Nephron (organoid): ENCODE measurements around the gene CEP19.

ENCODE experiments used
- H3K27ac Mint-ChIP-seq, 3 experiments: 2 replicates each; pipeline ENCODE4 v1.8.0; 2020; ENCODE audit warnings: mixed read lengths in 3 of 3, mild to moderate bottlenecking in 2 of 3, moderate library complexity in 1 of 3
- H3K27me3 Mint-ChIP-seq: 2 replicates; pipeline ENCODE4 v1.8.0; 2021; ENCODE audit warnings: low read depth, mild to moderate bottlenecking, moderate library complexity, mixed read lengths
- H3K36me3 Mint-ChIP-seq: 2 replicates; pipeline ENCODE4 v1.8.0; 2020; ENCODE audit warnings: low read depth, mixed read lengths
- H3K4me1 Mint-ChIP-seq: 2 replicates; pipeline ENCODE4 v1.8.0; 2020; ENCODE audit warnings: mixed read lengths
- H3K4me3 Mint-ChIP-seq, 3 experiments: 2 replicates each; pipeline ENCODE4 v1.8.0; 2020; ENCODE audit warnings: mild to moderate bottlenecking in 3 of 3, mixed read lengths in 3 of 3, moderate library complexity in 2 of 3
- H3K9me3 Mint-ChIP-seq: 2 replicates; pipeline ENCODE4 v1.8.0; 2020; ENCODE audit warnings: mixed read lengths
- CTCF ChIP-seq, 3 experiments: fragments of 200-600 bp; sonication (generic); IDR thresholded peaks; one replicate each; pipeline ENCODE4 v1.5.0; 2021; ENCODE audit warnings: antibody characterized with exemption in 3 of 3; ENCODE audit not compliant: unreplicated experiment in 3 of 3

CEP19 gene

DNA sequence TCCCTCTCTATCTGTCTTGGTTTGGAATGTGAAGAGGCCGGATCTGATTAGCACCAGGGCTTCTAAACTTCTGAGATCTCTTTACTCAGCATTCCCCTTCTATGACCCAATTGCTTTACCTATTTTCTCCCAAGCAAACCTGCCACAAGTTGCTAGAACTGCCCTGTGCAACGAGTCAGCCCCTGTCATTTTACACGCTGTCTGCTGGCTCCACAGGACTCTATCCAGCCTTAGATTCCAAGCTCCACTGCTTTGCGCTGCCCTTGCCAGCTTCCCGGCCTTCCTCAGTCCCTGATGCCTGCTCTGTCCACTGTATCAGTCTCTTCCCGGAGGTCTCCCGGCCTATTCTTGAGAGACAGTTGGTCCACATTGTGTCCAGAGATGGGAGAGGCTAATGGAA lies 12.3 kb downstream of the CEP19 start:
- no peaks in the 10 kb centered on the region for H3K4me1 Mint-ChIP-seq
- no peaks in the 10 kb centered on the region for H3K36me3 Mint-ChIP-seq
- no peak overlapping the region for H3K27ac Mint-ChIP-seq
- no peak for TF ChIP-seq CTCF (IDR thresholded peaks at IDR 0.05; ENCODE audit: unreplicated experiment in 3 of 3)
- no peaks in the 10 kb centered on the region for H3K27me3 Mint-ChIP-seq
- H3K4me3 Mint-ChIP-seq: no peak overlapping the region
- H3K9me3 Mint-ChIP-seq: no peaks in the 10 kb centered on the region

DNA sequence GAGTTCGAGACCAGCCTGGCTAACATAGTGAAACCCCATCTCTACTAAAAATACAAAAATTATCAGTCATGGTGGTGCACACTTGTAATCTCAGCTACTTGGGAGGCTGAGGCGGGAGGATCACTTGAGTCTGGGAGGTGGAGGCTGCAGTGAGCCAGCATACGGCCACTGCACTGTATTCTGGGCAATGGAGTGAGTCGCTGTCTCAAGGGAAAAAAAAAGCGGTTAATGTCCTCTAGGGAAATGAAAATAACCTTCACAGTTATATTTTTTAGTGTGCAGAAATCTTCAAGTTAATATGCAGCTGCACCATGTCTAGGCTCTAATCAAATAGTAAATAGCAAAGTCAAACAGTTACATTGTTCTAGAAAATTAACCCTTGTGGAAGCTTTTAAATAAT lies 14.8 kb downstream of the CEP19 start:
- no peaks in the 10 kb centered on the region for H3K27me3 Mint-ChIP-seq
- H3K4me3 Mint-ChIP-seq: no peak overlapping the region

DNA sequence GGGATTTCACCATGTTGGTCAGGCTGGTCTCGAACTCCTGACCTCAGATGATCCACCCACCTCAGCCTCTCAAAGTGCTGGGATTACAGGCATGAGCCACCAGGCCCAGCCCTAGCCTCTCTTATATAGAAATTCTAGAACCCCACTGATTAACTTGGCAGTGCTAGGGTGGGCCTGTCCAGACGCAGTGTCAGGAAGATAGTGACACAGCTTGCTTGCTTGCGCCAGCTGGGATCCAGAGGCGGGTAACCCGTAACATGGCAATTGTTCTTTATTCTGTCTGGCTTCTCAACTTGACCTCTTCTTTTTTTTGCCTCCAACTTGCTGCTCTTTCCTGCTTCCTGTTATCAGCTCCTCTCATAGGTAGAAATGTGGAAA lies 16.2 kb downstream of the CEP19 start:
- H3K9me3 Mint-ChIP-seq: no peaks in the 10 kb centered on the region
- TF ChIP-seq CTCF (IDR thresholded peaks at IDR 0.05; ENCODE audit: unreplicated experiment in 3 of 3): no peak
- no peaks in the 10 kb centered on the region for H3K36me3 Mint-ChIP-seq
- H3K27me3 Mint-ChIP-seq: no peaks in the 10 kb centered on the region
- no peak overlapping the region for H3K27ac Mint-ChIP-seq
- no peak overlapping the region for H3K4me3 Mint-ChIP-seq
- no peaks in the 10 kb centered on the region for H3K4me1 Mint-ChIP-seq

More for the DNA sequence above, 14.8 kb downstream of the CEP19 start:
- no peak for TF ChIP-seq CTCF (IDR thresholded peaks at IDR 0.05; ENCODE audit: unreplicated experiment in 3 of 3)
- no peaks in the 10 kb centered on the region for H3K36me3 Mint-ChIP-seq
- no peak overlapping the region for H3K27ac Mint-ChIP-seq
- no peaks in the 10 kb centered on the region for H3K9me3 Mint-ChIP-seq
- no peaks in the 10 kb centered on the region for H3K4me1 Mint-ChIP-seq

DNA sequence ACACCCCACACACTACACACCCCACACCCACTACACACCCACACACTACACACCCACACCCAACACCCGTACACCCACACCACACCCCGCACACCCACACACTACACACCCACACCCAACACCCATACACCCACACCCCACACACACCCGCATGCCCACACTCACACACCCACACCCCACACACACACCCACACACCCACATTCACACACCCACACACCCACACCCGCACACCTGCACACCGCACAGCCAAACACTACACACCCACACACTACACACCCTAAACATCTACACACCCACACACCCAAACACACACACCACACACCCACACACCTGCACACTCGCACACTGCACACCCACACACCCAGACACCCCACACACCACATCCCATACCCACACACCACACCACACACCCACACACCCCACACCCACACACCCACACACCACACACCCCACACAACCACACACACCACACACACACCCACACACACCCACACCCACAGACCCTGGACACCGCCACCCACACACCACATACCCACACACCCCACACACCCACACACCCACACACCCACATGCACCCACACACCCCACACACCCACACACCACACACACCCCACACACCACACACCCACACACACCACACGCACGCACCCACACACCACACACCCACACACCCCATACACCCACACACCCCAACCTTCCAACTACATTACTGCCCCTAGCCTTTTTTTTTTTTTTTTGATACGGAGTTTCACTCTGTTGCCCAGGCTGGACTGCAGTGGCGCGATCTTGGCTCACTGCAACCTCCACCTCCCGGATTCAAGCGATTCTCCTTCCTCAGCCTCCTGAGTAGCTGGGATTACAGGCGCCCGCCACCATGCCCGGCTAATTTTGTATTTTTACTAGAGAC lies 16.9 kb downstream of the CEP19 start:
- Mint-ChIP-seq H3K27me3 (no peaks in the 10 kb centered on the region), H3K4me3 (no peak overlapping the region)
- no peak for TF ChIP-seq CTCF (IDR thresholded peaks at IDR 0.05; ENCODE audit: unreplicated experiment in 3 of 3)

GRCh38 chr3:196694202-196694638 lies 17.8 kb downstream of the CEP19 start:
- no peaks in the 10 kb centered on the region for H3K27me3 Mint-ChIP-seq
- no peak for TF ChIP-seq CTCF (IDR thresholded peaks at IDR 0.05; ENCODE audit: unreplicated experiment in 3 of 3)
- no peak overlapping the region for H3K4me3 Mint-ChIP-seq
- no peaks in the 10 kb centered on the region for H3K4me1 Mint-ChIP-seq
- no peaks in the 10 kb centered on the region for H3K9me3 Mint-ChIP-seq
- no peak overlapping the region for H3K27ac Mint-ChIP-seq
- H3K36me3 Mint-ChIP-seq: no peaks in the 10 kb centered on the region

More for the DNA sequence above, 16.9 kb downstream of the CEP19 start:
- no peaks in the 10 kb centered on the region for H3K36me3 Mint-ChIP-seq
- H3K9me3 Mint-ChIP-seq: no peaks in the 10 kb centered on the region
- H3K4me1 Mint-ChIP-seq: no peaks in the 10 kb centered on the region
- no peak overlapping the region for H3K27ac Mint-ChIP-seq

DNA sequence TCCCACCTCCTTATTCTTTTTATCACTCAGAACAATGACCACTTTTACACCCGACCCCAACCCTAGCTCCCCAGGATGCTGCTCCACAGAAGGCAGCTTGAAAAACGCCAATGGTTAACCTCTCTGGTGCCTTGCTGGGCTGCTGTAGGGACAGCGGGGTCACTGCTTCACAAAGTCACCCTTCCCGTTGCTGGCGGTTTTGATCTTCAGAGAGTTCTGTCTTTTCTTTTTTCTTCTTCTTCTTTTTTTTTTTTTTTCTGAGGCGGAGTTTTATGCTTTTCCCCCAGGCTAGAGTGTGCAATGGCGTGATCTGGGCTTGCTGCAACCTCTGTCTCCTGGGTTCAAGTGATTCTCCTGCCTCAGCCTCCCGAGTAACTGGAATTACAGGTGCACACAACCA lies 20.7 kb downstream of the CEP19 start:
- H3K4me3 Mint-ChIP-seq: no peak overlapping the region
- no peaks in the 10 kb centered on the region for H3K27me3 Mint-ChIP-seq
- no peak overlapping the region for H3K27ac Mint-ChIP-seq
- no peaks in the 10 kb centered on the region for H3K4me1 Mint-ChIP-seq
- no peaks in the 10 kb centered on the region for H3K9me3 Mint-ChIP-seq
- no peak for TF ChIP-seq CTCF (IDR thresholded peaks at IDR 0.05; ENCODE audit: unreplicated experiment in 3 of 3)
- no peaks in the 10 kb centered on the region for H3K36me3 Mint-ChIP-seq
